Measurements from ENCODE around the gene NES.

- TF ChIP-seq, protein P1, sequence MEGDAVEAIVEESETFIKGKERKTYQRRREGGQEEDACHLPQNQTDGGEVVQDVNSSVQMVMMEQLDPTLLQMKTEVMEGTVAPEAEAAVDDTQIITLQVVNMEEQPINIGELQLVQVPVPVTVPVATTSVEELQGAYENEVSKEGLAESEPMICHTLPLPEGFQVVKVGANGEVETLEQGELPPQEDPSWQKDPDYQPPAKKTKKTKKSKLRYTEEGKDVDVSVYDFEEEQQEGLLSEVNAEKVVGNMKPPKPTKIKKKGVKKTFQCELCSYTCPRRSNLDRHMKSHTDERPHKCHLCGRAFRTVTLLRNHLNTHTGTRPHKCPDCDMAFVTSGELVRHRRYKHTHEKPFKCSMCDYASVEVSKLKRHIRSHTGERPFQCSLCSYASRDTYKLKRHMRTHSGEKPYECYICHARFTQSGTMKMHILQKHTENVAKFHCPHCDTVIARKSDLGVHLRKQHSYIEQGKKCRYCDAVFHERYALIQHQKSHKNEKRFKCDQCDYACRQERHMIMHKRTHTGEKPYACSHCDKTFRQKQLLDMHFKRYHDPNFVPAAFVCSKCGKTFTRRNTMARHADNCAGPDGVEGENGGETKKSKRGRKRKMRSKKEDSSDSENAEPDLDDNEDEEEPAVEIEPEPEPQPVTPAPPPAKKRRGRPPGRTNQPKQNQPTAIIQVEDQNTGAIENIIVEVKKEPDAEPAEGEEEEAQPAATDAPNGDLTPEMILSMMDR (IDR thresholded peaks at IDR 0.05): no peak
- no peak for TF ChIP-seq POLR2A (IDR thresholded peaks at IDR 0.05)
Observed at GRCh38 chr1:156619582-156619955, 57.6 kb downstream of the NES start.
